GM21360 (cell line): ENCODE results near the gene DEUP1.
A peak's percentile ranks its signal among the peaks of the same experiment; 100 is the strongest.
"Not testable (repeated sequence)": the region's sequence is repeated elsewhere in the genome, so short reads cannot be mapped to it uniquely, and the experiment has no call there.

Experiments used
- ATAC-seq: cut with Tn5 transposase; IDR thresholded peaks from one replicate; pipeline ENCODE4 v1.9.1; 2021; ENCODE audit warnings: mild to moderate bottlenecking, moderate library complexity; ENCODE audit not compliant: unreplicated experiment

Gene DEUP1

GRCh38 chr11:93330446-93330984 lies at the start of gene DEUP1:
Gene DEUP1, plus strand, starts transcription at chr11:93330742. Its CDS starts 1,518 bp downstream, at chr11:93332260.
- ATAC-seq, result peak; percentile 78

GRCh38 chr11:93285430-93285829 lies 45.1 kb upstream of the DEUP1 start:
- ATAC-seq, result no peak

GRCh38 chr11:93287434-93287833 lies 43.1 kb upstream of the DEUP1 start:
- peak; percentile 4 for ATAC-seq

GRCh38 chr11:93288079-93288478 lies 42.5 kb upstream of the DEUP1 start:
- ATAC-seq, result peak; percentile 75

- peak; percentile 56 for ATAC-seq
These were observed 41.8 kb upstream of the DEUP1 start for GRCh38 chr11:93288767-93289166.

- ATAC-seq, result no peak
These were observed 40.6 kb upstream of the DEUP1 start for GRCh38 chr11:93289782-93290463.

- ATAC-seq, result no peak
These were observed 39.4 kb upstream of the DEUP1 start for GRCh38 chr11:93291110-93291509.

- no peak for ATAC-seq
These were observed 38.6 kb upstream of the DEUP1 start for GRCh38 chr11:93291898-93292297.

GRCh38 chr11:93295921-93296575 lies 34.5 kb upstream of the DEUP1 start:
- no peak for ATAC-seq

- no peak for ATAC-seq
These were observed 26.9 kb upstream of the DEUP1 start for GRCh38 chr11:93303689-93304088.

GRCh38 chr11:93314399-93314798 lies 16.1 kb upstream of the DEUP1 start:
- not testable (repeated sequence) for ATAC-seq

GRCh38 chr11:93319224-93319839 lies 11.2 kb upstream of the DEUP1 start:
- no peak for ATAC-seq

GRCh38 chr11:93320230-93320629 lies 10.3 kb upstream of the DEUP1 start:
- ATAC-seq, result no peak

- no peak for ATAC-seq
These were observed 8.3 kb upstream of the DEUP1 start for GRCh38 chr11:93322207-93322606.

GRCh38 chr11:93323747-93324146 lies 6.8 kb upstream of the DEUP1 start:
- no peak for ATAC-seq

- ATAC-seq, result no peak
These were observed 6.0 kb upstream of the DEUP1 start for GRCh38 chr11:93324500-93324899.

GRCh38 chr11:93326681-93327080 lies 3.9 kb upstream of the DEUP1 start:
- ATAC-seq, result no peak

GRCh38 chr11:93329936-93330445 lies 551 bp upstream of the DEUP1 start:
- no peak for ATAC-seq

GRCh38 chr11:93340223-93340622 lies 9.7 kb downstream of the DEUP1 start:
- no peak for ATAC-seq

GRCh38 chr11:93344855-93345333 lies 14.4 kb downstream of the DEUP1 start:
- ATAC-seq, result no peak

GRCh38 chr11:93348930-93349329 lies 18.4 kb downstream of the DEUP1 start:
- no peak for ATAC-seq
